ENCODE results near the gene ADAM23.

Gene ADAM23

DNA sequence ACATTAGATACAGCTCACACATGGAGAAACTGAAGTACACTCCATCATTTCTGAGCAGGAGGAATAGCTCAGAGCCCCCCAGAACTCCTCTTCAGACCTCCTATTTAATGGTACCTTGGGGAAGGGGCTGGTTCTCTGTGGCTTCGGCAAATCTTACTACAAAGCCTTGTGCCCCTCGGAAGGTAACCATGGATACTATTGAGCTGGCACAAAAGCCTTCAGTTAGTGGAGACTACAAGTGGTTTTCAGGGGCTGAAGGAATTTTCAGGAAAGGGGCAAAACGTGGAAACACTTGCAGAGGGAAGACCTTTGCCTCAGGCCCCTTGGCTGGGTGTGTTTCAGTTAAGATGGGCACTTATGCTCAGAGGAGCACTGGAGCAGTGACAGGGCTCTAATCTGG lies 197.9 kb downstream of the ADAM23 start:
- Mint-ChIP-seq H3K4me1 (ENCODE audit: low read depth) (no peaks in the 10 kb centered on the region), H3K9me3 (no peaks in the 10 kb centered on the region), H3K27ac (no peak overlapping the region), H3K36me3 (ENCODE audit: low read depth) (no peaks in the 10 kb centered on the region), H3K4me3 (no peak overlapping the region), H3K27me3 (ENCODE audit: low read depth) (peaks cover 10% of the 10 kb centered on the region)

DNA sequence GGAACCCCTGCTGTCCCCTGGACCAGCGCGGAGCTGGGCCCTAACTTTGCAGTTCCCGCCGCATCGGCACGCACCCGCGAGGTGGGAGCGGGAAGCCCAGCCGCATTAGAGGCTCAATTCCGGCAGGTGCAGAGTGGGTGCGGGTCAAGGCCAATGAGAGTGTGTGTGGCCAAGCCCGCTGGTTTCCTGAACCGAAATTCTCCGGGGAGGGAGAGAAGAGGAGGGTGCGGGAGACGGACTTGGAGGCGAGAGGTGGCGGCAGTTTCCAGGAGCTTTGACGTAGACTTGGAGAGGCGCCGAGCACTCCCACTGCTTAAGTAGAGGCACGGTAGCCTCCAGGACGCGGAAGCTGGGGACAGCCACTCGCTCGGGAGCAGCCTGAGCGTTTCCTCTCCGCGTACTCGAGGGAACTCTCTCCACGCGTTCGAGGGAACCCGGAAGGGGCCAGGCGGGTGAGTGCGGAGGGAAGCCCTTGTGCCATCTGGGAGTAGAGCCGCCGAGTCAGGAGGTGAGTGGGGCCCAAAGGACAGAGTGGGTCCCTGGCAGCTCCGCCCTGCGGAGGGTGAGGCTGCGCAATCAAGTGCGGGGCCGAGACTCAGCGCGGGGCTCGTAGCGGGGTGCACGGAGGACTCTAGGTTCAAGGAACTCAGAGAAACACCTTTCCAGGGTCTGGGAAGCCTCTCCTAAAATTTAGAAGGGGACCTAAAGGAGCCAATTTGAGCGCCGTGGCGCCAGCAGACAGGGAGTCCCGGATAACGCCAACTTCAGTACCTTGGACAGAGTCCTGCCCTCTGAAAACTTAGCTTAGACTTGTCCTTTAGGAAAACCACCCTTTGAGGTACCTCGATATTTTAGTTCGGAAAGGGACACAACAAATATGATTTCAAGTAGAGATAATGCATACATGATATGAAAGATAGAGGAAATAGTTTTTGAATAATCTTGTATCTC lies 199.0 kb downstream of the ADAM23 start, which contains the start of gene FAM237A:
Gene FAM237A (plus strand): TSS at position 413 of the 951 bp plus-strand sequence. CDS start 1,750 bp downstream, outside the sequence.
- Mint-ChIP-seq H3K4me1 (ENCODE audit: low read depth) (no peaks in the 10 kb centered on the region), H3K9me3 (no peaks in the 10 kb centered on the region), H3K27ac (no peak within 1 kb of the TSS), H3K27me3 (ENCODE audit: low read depth) (peaks cover 10% of the 10 kb centered on the region), H3K36me3 (ENCODE audit: low read depth) (no peaks in the 10 kb centered on the region), H3K4me3 (no peak within 1 kb of the TSS)

DNA sequence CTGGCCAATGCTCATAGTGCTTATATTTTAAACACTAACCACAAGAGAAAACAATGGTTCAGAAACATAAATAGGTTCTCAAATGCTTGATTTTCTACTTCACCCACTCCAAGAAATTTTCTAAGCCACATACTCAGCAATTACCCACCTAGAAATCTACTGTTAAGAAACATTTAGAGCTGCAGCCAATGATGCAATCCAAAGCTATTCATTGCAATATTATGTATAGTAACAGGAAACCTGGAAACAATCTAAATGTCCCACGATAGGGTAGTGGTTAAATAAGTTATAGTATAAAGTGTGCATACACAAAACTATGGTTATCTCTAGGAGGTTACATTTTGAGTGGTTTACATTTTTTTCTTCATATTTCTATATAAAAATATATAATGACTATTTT lies 204.7 kb downstream of the ADAM23 start:
- H3K4me1 Mint-ChIP-seq (ENCODE audit: low read depth) = no peaks in the 10 kb centered on the region
- no peaks in the 10 kb centered on the region for H3K9me3 Mint-ChIP-seq
- H3K27ac Mint-ChIP-seq = no peak overlapping the region
- no peaks in the 10 kb centered on the region for H3K36me3 Mint-ChIP-seq (ENCODE audit: low read depth)
- no peak overlapping the region for H3K4me3 Mint-ChIP-seq
- H3K27me3 Mint-ChIP-seq (ENCODE audit: low read depth) = peaks cover 4% of the 10 kb centered on the region

DNA sequence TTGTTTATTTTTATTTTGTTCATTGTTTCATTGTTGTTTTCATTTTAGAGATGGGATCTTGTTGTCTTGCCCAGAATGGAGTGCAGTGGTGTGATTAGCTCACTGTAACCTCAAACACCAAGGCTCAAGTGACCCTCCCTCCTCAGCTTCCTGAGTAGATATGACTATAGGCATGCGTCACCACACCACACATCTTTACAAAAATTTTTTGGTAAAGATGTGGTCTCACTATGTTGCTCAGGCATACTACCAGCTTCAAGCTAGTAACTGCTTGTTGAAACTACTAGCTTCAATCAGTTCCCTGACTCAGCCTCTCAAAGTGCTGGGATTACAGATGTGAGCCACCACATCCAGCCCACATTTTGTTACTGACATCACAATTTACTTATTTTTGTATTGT lies 213.8 kb downstream of the ADAM23 start:
- H3K4me1 Mint-ChIP-seq (ENCODE audit: low read depth) = no peaks in the 10 kb centered on the region
- H3K27ac Mint-ChIP-seq = no peak overlapping the region
- no peak overlapping the region for H3K4me3 Mint-ChIP-seq
- peaks cover 6% of the 10 kb centered on the region for H3K27me3 Mint-ChIP-seq (ENCODE audit: low read depth)
- no peaks in the 10 kb centered on the region for H3K36me3 Mint-ChIP-seq (ENCODE audit: low read depth)
- peaks cover 4% of the 10 kb centered on the region for H3K9me3 Mint-ChIP-seq

DNA sequence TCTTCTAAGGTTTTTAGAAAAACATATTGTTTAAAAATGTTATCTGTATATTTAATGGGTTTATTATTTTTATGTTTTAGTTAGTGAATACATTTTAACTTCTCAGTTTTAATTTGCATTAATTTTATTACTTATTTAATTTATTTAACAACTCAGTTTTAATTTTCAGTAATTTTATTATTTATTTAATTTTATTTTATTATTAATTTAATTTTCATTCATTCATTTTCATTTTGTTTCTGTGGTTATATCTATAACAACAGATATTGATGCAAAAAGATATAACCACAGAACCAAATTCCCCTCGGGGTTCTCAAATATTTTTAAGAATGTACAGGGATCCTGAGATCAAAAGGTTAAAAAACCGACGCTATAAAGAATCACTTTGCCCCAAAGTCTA lies 221.9 kb downstream of the ADAM23 start:
- Mint-ChIP-seq H3K4me1 (ENCODE audit: low read depth) (no peaks in the 10 kb centered on the region), H3K27ac (no peak overlapping the region), H3K36me3 (ENCODE audit: low read depth) (no peaks in the 10 kb centered on the region), H3K4me3 (no peak overlapping the region), H3K27me3 (ENCODE audit: low read depth) (no peaks in the 10 kb centered on the region), H3K9me3 (no peaks in the 10 kb centered on the region)

All from T-helper 1 cell treated with Interleukin-12 subunit alpha and Interleukin-12 subunit beta and Interleukin-4 antibody, amounts not matched to agents 30 μg/mL and 1 μg/mL, for 36 hours (primary cell).